ENCODE data around the gene NUDT2. TPM values are rescaled to one million over a fixed set of nuclear protein-coding genes. Genes with fewer than 3 reads are reported as not detected.

The NUDT2 gene
- total RNA-seq, 2 donors from 2014 or later: 20.6 to 29.4 TPM

DNA sequence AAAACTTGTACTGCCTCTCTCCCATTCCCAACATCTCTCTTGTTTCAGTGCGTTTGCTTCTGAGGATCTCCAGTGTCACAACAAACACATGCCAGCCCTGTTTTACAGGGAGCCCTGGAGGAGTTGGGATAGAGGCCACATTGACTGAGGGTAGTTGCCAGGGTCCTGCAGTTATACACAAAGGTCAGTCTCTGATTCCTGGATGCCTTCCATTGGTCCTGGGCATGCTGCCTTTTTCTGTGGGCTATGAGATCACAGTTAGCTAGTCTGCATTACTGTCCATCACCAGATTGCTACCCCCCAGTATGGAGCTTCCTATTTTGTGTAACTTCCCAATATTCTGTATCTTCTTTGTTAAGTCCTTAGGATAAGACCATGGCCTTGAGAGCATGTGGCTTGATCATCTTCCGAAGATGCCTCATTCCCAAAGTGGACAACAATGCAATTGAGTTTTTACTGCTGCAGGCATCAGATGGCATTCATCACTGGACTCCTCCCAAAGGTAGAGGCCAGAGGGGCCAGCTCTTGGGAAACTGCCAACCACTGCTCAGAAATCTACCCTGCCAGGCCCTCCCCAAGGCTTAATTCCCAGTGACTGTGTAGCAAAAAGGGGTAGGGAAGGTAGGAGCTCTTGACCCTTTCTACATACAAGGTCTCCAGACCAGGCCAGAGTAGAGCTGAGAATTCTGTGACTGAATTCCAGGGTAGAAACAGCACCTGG lies 9.5 kb downstream of the NUDT2 start:
- no peak overlapping the region for H3K4me3 Mint-ChIP-seq
- H3K27ac Mint-ChIP-seq: no peak overlapping the region

GRCh38 chr9:34341659-34342295 lies 12.4 kb downstream of the NUDT2 start:
- 90 to 92% methylated on average over 5 to 7 of the region's 7 CpGs for WGBS, 2 experiments (ENCODE audit: insufficient coverage in 1 of 2, insufficient read length in 1 of 2)
- no peaks in the 10 kb centered on the region for H3K4me1 Mint-ChIP-seq
- TF ChIP-seq CTCF (conservative IDR thresholded peaks at IDR 0.05): no peak

More for the DNA sequence above, 9.5 kb downstream of the NUDT2 start:
- Mint-ChIP-seq H3K4me1 (peaks cover 19% of the 10 kb centered on the region), H3K27me3 (ENCODE audit: insufficient read depth) (no peaks in the 10 kb centered on the region), H3K9me3 (no peaks in the 10 kb centered on the region), H3K36me3 (ENCODE audit: low read depth) (peaks cover 43% of the 10 kb centered on the region)
- no peak for DNase-seq
- H3K36me3 ChIP-seq (ENCODE audit: control insufficient read depth, insufficient read depth, low read length): peaks cover 46% of the 10 kb centered on the region
- no peak overlapping the region for H3K4me3 ChIP-seq (ENCODE audit: low read length)
- TF ChIP-seq CTCF (conservative IDR thresholded peaks at IDR 0.05): no peak
- H3K4me1 ChIP-seq (ENCODE audit: control insufficient read depth, insufficient read depth, low read length): peaks cover 11% of the 10 kb centered on the region
- no peaks in the 10 kb centered on the region for H3K27me3 ChIP-seq (ENCODE audit: control insufficient read depth, insufficient read depth, low read length, poor library complexity, severe bottlenecking)
- 94 to 100% methylated on average over 2 of the region's 2 CpGs for WGBS, 2 experiments (ENCODE audit: insufficient coverage in 1 of 2, insufficient read length in 1 of 2)
- no peak overlapping the region for H3K27ac ChIP-seq (ENCODE audit: low read depth, low read length)
- H3K9me3 ChIP-seq (ENCODE audit: control insufficient read depth, low read length): no peaks in the 10 kb centered on the region
- no peak overlapping the region for H3K9ac ChIP-seq (ENCODE audit: extremely low read depth, low read length, poor library complexity, severe bottlenecking)

GRCh38 chr9:34343090-34343489 lies 13.7 kb downstream of the NUDT2 start:
- H3K27me3 ChIP-seq (ENCODE audit: control insufficient read depth, insufficient read depth, low read length, poor library complexity, severe bottlenecking): no peaks in the 10 kb centered on the region
- TF ChIP-seq CTCF (conservative IDR thresholded peaks at IDR 0.05): no peak
- no peaks in the 10 kb centered on the region for H3K9me3 Mint-ChIP-seq
- no peak overlapping the region for H3K4me3 ChIP-seq (ENCODE audit: low read length)
- H3K9me3 ChIP-seq (ENCODE audit: control insufficient read depth, low read length): no peaks in the 10 kb centered on the region
- no peaks in the 10 kb centered on the region for H3K4me1 Mint-ChIP-seq
- H3K36me3 Mint-ChIP-seq (ENCODE audit: low read depth): peaks cover 43% of the 10 kb centered on the region
- peaks cover 40% of the 10 kb centered on the region for H3K36me3 ChIP-seq (ENCODE audit: control insufficient read depth, insufficient read depth, low read length)
- H3K27ac Mint-ChIP-seq: no peak overlapping the region
- no peak overlapping the region for H3K4me3 Mint-ChIP-seq
- no peak overlapping the region for H3K9ac ChIP-seq (ENCODE audit: extremely low read depth, low read length, poor library complexity, severe bottlenecking)
- H3K27me3 Mint-ChIP-seq (ENCODE audit: insufficient read depth): no peaks in the 10 kb centered on the region
- no peak overlapping the region for H3K27ac ChIP-seq (ENCODE audit: low read depth, low read length)
- WGBS, 2 experiments (ENCODE audit: insufficient coverage in 1 of 2, insufficient read length in 1 of 2): 90 to 98% methylated on average over 5 of the region's 5 CpGs
- DNase-seq: no peak
- H3K4me1 ChIP-seq (ENCODE audit: control insufficient read depth, insufficient read depth, low read length): no peaks in the 10 kb centered on the region

More at GRCh38 chr9:34341659-34342295, 12.4 kb downstream of the NUDT2 start:
- Histone ChIP-seq H3K27ac (ENCODE audit: low read depth, low read length) (no peak overlapping the region), H3K4me1 (ENCODE audit: control insufficient read depth, insufficient read depth, low read length) (no peaks in the 10 kb centered on the region), H3K9ac (ENCODE audit: extremely low read depth, low read length, poor library complexity, severe bottlenecking) (no peak overlapping the region), H3K9me3 (ENCODE audit: control insufficient read depth, low read length) (no peaks in the 10 kb centered on the region), H3K27me3 (ENCODE audit: control insufficient read depth, insufficient read depth, low read length, poor library complexity, severe bottlenecking) (no peaks in the 10 kb centered on the region), H3K4me3 (ENCODE audit: low read length) (no peak overlapping the region), H3K36me3 (ENCODE audit: control insufficient read depth, insufficient read depth, low read length) (peaks cover 40% of the 10 kb centered on the region)
- DNase-seq: no peak
- no peak overlapping the region for H3K4me3 Mint-ChIP-seq
- peaks cover 47% of the 10 kb centered on the region for H3K36me3 Mint-ChIP-seq (ENCODE audit: low read depth)
- H3K27ac Mint-ChIP-seq: no peak overlapping the region
- H3K9me3 Mint-ChIP-seq: no peaks in the 10 kb centered on the region
- H3K27me3 Mint-ChIP-seq (ENCODE audit: insufficient read depth): no peaks in the 10 kb centered on the region

Data from endodermal cell (in vitro differentiated cells).